NCI-H1694 treated with DMSO at 0.1 percent for 48 hours (cell line): ENCODE results near the gene TNPO3.

Source experiments
- DNase-seq: peaks from one replicate; lab custom pipeline; 2025; lab: John Stamatoyannopoulos, UW

The TNPO3 gene

DNA sequence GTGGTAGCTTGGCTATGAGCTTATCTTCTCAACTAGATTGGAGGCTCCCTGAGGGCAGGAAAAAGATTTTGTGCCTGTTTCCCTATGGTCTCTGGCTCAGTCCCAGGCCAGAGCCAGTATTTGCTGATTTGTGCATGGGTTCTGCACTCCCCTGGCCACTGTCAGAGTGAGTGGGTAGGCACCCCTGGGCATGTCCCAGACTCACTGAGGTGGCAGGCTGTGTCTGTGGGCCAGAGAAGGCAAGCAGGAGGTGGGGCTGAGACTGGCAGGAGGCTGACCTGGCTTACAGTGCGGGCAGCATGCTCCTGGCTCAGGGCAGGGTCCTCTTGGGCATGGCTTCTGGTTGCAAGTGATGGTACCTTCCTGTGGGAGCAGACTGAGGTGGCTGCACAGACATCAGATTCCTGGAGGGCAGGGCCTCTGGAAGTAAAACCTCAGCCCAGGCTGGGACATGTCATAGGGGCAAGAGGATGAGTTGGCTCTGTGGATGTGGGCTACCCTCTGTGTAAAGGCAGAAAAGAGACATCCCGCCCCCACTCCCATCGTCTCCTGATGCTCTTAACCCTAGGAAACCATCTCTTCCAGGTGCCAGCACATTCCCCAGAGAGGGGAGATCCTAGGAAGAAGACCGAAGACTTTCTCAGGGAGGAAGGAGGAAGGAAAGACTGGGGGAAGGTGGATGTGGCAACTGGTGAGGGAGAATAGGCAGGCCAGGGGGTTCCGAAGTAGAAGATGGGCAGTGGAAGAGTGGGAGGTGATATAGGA, 148.7 kb downstream of the TNPO3 start:
- DNase-seq: no peak

DNA sequence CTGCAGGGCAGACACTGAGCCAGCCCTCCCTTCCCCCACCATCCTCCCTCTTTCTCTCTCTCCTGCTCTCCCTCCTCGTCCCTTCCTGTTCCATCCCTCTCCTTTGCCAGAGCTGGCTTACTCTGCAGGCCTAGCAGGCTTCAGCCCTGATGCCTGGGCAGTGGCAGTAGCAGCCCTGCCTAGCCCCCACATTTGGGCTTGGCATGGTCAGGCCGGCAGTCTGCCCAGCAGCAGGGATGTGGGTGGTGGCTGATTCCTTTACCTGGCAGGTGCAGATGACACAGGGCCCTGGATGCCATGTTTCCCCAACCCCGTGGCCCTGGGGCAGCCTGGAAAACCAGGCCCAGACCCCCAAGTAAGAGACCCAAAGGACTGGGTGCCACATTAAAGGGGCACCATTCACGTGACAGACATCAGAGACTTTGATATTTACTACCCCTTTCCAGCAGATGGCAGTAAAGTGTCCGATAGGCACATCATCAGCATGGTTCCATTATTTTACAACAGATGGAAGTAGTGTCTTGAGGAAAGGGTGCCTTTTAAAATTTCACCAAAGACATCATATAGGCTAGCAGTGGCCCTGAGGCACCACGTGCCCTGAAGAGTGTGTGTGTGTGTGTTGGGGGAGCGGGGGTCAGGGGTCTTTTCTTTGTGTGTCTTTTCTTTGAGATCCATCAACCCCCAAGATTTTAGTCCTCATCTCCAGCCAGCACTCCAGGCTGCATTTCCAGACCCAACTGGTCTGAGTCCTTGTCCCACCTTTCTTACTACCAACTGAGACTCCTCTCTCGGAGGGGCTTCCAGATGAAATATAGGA, 150.3 kb downstream of the TNPO3 start:
- DNase-seq: peak; percentile 60
